Stimulated activated naive CD4-positive, alpha-beta T cell (primary cell): ENCODE results near the gene NPHP1.
"Not testable (repeated sequence)": the region's sequence is repeated elsewhere in the genome, so short reads cannot be mapped to it uniquely, and the experiment has no call there.

Source experiments
- DNase-seq, 6 experiments: peaks; one replicate each; lab custom pipeline; 2025; lab: John Stamatoyannopoulos, UW

NPHP1 gene

DNA sequence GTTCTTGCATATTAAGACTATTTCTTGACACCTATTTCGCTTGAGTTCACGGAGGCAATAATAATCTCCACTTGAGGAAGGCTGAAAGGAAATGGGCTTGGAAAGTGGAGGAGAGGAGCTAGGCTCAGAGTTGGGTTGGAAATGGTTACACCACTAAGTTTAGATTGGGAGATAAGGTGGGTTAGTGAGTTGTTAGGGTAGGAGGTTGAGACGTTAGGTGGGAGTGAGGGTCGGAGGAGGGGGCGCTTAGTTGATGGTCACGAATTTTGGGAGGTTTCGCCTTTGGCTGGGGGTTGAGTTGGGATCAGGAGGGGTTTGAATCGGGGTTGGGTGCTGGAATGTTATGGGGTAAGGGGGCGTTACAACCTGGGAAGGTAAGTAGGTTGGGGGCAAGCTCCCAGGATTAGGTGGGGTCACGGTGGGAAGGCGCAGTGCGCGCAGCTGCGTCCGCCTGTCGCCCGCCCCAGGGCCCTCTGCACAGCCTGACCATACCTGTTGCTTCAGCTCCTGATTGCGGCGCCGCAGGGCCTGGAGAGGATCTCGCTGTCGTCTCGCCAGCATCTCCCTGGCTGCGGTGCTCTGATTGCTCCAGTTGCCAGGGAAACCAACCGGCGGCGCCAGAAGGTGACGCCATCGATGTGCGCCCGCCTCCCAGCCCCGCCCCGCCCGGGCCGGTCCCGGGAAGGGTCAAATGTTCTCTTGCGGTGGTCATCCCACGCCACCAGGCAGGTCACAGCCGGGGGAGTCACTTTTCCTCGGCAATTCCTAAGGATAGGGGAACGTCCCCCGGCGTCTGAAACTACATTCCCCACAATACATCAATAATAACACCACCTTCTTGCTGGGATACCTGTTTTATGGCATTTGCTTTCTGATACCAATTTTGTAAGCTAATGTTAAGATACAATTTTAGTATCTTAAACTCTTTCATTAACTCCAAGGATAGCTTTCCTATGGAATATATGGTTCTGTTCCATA lies at the start of gene NPHP1:
NPHP1 (minus strand) TSS at position 606 of the 978 bp plus-strand sequence; CDS start at position 561, 45 bp downstream.
- peak; percentile 67 to 87 (median 78) for DNase-seq

DNA sequence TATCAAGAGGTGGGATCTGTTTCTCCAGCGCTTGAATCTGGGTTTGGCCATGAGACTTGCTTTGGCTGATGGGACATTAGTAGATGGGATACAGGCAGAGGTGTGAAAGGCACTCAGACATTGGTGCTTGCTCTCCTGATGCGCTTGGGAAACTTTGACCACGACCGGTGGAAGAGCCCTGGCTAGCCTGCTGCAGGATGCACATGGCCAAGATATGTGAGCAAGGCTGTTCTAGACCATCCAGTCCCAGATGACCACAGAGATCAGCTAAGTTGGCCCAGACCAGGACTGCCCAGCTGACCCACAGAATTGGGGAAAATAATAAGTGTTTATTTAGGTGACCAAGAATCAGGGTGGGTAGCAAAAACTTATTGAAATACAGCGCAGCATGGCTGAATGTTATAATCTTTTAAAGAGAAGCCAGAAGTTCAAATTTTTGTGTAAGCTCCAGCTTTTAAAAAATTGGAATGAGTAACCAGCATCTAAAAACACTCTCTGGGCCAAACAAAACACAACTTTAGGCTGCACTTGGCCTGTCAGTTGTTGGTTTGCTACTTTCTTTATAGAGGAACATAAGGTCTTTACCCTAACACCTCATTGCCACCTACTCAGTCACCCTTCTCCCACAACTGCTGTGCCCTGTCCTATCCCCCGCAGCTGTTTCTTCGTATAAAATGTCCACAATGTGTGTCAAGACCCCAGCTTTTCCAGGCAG lies 43.4 kb upstream of the NPHP1 start:
- not testable (repeated sequence) for DNase-seq

DNA sequence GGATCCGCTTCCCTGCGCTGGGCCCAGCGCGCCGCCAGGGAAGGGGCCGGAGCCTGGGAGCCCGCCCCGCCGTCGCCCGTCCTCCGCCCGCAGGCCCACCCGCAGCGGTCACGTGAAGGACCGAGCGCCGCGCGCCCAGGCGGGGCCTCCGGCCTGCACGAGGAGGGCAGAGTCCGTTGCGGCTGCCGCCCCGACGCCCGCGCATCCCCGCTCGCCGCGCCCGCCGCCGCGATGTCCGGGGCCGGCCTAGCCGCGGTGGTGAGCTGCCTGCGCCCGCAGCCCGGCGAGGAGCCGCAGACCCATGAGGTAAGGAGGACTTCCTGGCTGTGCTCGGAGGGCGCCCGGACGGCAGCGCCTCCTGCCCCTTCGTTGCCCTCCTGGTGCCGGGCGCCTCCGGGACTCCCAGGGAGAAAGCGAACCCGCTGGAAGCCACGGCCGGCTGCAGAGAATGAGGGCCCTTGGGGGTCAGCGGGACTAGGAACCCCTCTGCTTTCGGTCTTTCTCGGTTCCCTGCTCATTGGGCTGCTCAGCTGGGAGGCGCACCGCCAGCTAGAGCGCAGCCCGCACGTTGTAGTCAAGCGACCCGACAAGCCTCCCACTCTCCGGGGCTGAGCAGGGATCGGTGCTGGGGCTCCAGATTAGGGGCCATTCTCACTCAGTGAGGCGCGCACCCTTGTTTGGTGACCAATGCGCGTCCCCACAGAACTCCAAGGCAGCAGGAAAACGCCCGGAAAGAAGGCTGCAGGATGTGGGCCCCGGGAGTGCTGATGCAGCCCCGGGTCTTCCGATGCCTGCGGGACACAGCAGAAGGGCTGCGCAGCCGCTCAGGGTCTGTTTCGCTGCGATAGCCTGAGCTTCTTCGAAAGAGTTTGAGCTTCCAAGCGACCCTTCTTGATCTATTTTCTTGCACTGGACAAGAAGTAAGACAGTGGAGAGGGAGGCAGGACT lies 40.9 kb upstream of the NPHP1 start:
- DNase-seq, result not testable (repeated sequence)

DNA sequence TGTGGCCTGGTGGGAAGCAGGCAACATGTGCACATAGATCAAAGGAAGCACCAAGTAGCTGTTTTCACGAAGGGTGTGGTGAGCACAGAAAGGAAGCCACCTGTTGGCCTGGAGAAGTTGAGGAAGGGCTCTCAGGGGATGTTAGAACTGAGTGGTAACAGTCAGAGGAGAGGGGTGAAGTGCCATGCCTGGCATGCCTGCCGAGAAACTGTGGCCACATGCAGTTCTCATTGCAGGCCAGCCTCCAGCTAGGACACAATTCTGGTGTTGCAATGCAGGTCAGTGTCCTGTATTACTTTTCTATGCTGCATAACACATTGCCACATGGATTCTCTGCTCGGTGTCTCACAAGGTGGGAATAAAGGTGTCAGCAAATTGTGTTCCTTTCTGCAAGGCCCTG lies 38.5 kb upstream of the NPHP1 start:
- DNase-seq, result not testable (repeated sequence)

DNA sequence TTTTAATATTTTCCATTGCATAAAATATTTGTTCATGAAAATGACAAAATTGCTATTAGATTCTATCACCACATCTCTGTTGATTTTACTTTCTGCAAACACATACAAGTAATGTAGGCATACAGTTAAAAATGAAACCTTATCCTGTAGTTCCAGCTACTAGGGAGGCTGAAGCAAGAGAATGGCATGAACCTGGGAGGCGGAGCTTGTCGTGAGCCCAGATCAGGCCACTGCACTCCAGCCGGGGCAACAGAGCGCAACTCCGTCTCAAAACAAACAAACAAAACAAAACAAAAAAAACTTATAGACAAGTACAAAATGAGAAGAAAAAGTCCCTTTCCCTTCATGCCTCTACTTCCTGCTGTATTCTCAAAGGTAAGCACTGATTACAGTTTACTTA lies 29.7 kb upstream of the NPHP1 start:
- DNase-seq, result not testable (repeated sequence)

DNA sequence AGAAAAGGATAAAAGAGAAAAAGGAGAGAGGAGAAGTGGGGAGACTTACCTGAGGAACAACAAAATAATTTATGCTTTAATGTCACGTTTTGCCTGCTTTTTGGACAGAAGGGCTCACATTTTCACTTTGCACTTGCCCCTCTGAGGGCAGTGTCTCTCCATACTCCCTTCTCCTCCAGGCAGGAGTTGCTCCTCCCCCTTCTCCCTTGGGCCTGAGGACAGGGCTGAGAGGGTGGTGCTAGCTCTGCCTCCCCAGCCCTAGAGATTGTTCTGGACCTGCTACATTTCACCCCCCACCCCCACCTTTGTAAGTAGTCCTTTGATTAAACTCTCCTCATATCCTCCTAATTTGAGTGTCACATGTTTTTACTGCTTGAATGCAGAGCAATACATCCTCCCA lies 25.1 kb upstream of the NPHP1 start:
- DNase-seq, result not testable (repeated sequence)

DNA sequence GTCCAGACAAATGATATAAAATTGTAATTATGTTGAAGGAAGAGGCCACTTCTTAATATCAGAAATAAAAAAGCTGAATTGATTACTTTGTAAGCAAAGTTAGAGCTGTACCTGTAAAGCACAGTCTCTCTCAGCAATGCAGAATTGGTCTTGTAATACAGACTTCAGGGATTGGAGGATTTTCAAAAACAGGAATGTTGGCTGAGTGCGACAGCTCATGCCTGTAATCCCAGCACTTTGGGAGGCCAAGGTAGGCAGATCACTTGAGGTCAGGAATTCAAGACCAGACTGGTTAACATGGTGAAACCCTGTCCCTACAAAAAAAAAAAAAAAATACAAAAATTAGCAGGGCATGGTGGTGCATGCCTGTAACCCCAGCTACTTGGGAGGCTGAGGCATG lies 17.8 kb upstream of the NPHP1 start:
- DNase-seq, result not testable (repeated sequence)

DNA sequence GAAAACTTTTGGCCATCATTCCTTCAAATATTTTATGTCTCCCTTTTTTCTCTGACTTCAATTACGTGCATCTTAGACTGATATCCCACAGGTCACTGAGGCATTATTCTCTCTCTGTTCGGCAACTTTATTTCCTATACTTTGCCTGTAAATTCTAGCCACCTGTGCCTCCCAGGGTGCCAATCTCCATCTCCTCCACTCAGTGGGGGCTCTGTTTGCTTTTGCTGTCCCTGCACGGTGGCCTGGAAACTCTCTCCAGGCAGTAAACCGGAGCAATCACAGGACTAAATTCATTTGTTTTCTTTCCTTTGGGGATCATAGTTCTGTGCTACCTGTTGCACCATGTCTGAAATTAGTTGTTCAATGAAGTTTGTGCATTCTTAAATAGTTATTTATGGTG lies 17.1 kb upstream of the NPHP1 start:
- no peak for DNase-seq

DNA sequence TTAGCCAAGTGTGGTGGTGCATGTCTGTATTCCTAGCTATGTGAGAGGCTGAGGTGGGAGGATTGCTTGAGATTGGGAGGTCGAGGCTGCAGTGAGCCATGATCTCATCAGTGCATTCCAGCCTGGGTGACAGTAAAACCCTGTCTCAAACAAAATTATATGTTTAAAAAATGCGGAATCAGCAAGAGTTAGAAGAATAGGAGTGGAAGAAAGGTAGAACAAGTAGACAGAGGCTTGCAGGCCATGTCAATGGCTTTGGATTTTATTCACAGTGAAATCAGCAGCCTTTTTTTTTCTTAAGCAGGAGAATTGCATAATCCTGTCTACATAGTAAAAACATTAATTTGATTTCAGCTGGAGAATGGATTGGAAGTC lies 15.4 kb upstream of the NPHP1 start:
- DNase-seq, result no peak

DNA sequence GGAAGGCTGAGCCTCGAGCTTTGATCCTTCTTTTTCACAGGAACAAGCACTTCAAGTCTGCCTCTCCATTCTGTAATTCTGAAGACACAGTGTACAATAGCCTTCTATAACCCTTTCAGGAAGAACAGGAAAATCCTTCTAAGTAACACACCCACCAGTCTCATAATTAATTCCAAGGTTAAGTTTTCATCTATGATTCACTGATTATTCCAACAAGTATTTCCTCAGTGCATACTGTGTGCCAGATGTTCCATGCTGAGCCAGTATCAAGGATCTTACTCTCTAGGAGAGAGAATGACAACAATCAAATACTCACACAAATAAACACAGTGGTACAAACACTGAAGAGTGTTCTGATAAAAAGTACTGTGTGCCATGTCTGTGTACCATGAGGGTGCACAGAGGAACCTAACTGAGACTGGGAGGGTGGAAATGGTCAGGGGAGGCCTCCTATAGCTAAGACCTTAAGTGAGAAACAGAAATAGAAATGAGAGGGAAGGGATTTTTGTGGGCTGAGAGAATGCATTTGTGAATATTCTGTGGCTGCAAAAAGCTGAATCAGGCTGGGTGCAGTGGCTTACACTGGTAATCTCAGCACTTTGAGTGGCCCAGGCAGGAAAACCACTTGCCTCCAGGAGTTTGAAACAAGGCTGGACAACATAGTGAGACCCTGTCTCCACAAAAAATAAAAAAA lies 14.8 kb upstream of the NPHP1 start:
- DNase-seq, result no peak

DNA sequence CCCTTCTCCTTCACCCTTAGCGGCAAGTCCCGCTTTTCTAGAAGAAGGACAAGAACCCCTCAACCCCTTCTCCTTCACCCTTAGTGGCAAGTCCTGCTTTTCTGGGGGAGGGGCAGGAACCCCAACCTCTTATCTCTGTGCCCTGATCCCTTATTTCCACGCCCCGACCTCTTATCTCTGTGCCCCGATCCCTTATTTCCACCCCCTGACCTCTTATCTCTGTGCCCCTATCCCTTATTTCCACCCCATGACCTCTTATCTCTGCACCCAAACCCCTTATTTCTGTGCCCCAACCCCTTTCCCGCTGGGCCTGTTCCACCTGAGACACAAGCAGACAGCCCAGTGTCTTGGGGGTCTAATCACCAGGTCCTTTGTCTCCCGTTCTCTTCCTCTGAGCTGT lies 14.1 kb upstream of the NPHP1 start:
- DNase-seq, result not testable (repeated sequence)

DNA sequence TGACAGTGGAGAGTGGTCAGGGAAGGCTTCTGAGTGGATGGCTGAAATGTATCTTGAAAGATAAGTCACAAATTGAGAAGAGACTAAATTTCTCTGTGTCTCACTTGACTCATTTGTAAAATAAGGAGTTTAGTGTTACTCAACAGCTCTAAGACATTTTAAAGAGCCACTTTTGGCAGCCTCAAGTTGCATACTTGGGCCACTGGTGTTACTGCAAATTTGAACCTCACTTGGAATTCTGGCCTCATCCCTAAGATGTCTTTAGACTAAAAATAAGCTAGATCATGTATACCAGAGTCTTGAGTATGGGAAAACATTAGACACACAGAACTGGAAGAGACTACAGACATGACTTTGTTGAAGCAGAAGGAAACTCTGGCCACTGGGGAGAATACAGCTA lies 12.0 kb upstream of the NPHP1 start:
- no peak for DNase-seq

DNA sequence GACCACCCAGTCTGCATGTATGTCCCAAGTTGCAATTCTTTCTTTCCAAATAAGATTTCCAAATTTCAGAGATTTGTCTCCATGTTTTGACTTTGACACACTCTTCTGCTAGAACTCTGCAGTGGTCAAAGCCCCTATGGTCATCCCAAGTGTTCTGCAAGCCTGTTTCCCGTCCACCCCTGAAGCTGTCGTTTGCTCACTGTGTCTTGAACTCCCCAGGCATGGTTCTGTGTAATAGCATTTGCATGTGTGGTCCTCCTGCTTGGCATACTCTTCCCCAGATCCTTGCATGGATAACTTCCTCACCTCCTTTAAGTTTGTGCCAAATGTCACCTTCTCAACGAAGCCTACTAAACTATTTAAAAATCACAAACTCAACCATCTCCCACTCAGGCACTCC lies 11.4 kb upstream of the NPHP1 start:
- DNase-seq, result no peak

DNA sequence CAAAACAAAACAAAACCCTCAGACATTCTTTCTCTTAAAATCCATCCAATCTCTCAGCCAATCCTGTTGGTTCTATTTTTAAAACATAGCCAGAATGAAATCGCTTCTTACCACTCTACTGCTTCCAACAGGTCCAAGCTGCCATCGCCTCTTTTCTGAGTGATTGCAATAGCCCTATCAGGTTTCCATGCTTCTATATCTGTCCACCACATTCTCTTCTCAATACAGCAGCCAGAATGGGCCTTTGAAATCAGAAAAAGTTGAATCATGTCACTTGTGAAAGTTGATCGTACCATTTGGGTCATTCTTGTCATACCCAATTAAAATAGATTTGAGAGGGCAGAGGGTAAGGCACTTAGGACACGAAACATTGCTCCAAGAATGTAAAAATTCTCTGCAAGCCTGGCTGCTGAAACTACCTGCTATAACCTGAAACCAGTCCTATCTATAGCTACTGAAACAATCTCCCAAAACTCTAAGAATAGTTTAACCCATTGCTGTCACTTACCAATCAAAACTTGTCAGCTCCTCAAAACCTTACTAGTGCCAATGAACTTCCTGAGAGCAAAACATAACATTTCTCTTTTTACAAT lies 10.8 kb upstream of the NPHP1 start:
- no peak for DNase-seq

DNA sequence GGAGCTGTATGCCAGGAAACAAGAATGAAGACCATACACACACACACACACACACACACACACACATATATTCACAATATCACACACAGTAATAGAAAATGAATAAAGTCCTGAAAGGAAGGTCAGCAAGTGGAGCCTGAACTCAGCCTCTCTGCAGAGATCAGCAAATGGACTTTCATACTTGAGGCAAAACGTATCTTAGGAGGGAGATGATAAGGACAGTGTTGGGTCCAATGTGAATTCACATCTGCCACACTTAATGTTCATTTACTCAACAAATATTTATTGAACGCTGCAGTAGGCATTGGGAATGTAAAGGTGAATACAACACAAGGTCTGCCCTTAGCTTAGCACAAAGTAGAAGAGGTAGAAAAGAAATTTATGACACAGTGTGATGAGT lies 10.3 kb upstream of the NPHP1 start:
- no peak for DNase-seq

DNA sequence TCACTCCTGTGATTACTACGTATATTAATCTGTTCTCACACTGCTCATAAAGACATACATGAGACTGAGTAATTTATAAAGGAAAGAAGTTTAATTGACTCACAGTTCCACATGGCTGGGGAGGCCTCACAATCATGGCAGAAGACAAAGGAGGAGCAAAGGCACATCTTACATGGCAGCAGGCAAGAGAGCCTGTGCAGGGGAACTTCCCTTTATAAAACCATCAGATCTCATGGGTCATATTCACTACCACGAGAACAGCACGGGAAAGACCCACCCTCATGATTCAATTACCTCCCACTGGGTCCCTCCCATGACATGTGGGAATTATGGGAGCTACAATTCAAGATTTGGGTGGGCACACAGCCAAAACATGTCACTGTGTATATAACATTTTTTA lies 8.7 kb upstream of the NPHP1 start:
- not testable (repeated sequence) for DNase-seq

DNA sequence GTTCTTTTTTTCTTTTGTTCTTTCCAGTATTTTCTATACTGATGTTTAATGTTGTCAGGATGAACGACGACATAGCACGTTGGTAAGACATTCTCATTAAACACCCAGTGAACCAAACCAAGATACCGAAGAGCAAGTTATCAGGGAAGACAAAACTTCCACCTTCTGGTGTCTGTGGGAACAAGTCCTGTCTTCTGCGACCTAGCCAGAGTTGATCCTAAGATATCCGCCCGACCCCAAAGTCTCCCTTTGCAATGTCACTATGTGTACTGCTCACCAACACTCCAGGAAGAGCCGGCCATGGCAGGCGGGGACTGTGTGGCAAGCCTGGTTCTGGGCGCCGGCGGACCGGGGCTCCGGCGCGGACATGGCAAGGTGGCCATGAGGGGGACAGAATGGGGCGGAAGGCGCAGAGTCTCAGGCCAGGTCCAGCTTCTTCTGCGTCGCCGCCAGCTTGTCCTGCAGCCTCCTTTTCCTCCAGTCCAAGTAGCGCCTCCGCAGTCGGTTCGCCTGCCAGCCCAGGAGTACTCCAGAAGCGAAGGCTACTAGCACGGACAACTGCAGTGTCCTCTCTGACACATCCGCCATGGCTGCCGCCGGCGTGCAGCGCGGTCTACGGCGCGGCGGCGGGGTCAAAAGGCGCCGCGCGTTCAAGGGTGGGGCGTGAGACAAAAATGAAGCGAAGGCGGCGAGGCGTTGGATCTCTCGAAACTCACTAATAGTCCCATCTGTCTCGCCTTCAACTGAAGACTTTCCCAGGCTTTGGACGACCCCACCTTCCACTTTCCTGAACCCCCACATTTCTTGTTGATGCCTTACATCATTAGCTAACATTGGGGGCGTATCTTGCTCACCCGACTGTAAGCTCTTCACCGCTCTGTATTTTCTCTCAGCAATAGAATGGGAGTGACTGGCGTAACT lies 7.4 kb upstream of the NPHP1 start, which contains the start of gene MTLN:
MTLN (minus strand) TSS at position 610 of the 921 bp plus-strand sequence; CDS start at position 588, 22 bp downstream.
- peak; percentile 42 to 82 (median 68) for DNase-seq

DNA sequence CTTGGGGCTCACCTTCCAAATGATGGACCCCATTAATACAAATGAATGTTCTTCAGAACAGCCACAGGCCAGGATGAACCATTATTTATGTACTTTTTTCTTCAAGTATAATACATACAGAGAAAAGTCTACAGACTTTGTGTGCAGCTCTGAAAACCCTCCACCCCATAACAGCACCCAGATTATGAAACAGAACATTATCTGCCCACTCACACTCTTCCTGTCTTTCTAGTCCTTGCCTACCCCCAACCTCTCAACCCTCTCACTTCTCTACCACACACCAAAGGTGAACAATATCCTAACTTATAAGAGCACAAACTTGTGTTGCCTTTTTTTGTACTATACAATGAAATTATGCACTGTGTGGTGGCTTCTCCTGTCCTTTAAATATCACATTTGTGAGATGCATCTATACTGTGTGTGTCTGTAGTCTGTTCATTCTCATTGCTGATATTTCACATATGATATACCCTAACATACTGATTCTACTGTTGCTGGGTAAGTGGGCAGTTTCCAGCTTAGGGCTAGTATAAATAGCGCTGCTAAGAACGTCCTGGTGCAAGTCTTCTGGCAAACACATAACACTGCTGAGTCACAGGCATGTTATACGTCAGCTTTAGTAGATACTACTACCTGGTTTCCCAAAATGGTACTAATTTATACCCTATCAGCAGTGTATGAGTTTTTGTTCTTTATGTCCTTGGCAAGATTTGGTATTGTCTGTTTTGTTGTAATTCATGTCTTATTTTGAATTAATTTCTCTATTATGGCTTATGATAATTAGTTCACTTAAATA lies 1.0 kb upstream of the NPHP1 start:
- no peak for DNase-seq

DNA sequence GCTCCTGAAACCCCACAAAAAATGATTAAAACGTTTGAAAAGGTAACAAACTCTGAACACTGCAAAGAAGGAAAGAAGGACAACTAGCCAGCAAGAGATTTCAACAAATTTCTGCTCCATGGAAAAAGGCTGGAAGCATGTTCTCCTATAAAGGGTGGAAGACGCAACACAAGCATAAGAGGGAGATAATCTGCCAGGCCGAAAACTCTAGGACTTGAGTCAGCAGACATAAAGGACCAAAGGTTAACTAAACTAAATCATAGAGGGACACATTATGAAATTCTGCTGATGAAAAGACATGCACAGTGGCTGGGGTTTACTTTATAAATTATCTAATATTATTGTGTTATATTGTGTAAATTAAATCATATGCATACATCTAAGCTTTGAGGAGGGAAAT lies 6.8 kb downstream of the NPHP1 start:
- DNase-seq, result no peak
